HG03039 (cell line): ENCODE data around the gene EXOC3L2.
"Not testable (repeated sequence)": the region's sequence is repeated elsewhere in the genome, so short reads cannot be mapped to it uniquely, and the experiment has no call there.

ENCODE experiments used
- ATAC-seq: cut with Tn5 transposase; IDR thresholded peaks from one replicate; pipeline ENCODE4 v1.9.1; 2021; ENCODE audit warnings: mild to moderate bottlenecking, moderate library complexity; ENCODE audit not compliant: unreplicated experiment

The EXOC3L2 gene

DNA sequence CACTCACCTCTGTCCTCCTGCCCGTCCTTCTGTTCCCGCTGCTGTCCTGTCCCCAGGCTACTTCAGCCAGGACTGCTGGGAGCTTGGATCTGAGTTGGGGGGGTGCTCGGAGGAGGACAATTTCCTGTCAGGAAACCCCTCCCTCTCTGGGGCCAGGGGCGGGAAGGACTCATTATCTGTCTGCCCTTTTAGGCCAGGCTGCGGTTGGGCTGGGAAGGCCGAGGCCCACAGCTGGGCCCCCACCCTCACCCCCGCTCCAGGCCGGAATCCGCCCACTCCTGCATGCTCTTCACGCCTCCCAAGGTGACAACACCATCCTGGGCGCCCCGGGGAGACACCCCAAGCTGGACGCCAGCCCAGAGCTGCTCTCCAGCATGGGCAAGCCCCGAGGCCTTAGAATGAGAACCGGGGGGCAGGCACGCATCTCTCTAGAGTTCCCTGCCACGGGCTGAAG lies at the start of gene EXOC3L2:
Gene EXOC3L2 (minus strand): TSS at position 74 of the 454 bp plus-strand sequence. CDS start 6,362 bp downstream, outside the sequence.
- ATAC-seq: no peak

DNA sequence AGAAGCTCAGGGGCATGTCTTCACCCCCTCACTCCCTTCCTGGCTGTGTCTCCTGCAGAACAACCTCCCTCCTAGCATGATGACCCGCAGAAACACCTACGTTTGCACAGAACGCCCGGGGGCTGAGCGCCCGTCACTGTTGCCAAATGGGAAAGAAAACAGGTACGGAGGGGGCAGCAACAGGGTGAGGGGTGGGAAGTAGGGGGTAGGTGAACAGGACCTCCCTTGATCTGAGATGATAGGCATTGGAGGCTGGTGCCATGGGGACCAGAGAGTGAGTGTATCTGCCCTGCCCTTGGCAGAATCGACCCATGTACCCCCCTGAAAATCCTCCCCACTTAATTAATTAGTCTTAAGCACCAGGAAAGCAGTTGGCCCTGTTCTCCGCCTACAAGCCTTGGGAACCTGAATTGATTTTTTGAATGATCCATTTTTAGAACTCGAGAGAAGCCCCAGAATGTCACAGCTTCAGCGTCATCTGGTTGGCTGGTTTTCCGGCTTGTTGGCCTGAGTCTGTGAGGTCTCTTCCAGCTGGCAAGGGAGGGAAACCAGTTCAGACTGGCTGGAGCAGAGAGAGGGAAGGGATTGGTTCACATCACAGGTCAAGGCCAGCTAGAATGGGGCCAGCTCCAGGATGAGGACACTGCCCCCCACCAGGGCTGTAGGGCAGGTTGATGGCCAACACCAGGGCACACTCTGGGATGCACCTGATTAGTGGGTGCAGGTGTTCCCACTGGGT lies 49.3 kb upstream of the EXOC3L2 start:
- ATAC-seq: no peak

DNA sequence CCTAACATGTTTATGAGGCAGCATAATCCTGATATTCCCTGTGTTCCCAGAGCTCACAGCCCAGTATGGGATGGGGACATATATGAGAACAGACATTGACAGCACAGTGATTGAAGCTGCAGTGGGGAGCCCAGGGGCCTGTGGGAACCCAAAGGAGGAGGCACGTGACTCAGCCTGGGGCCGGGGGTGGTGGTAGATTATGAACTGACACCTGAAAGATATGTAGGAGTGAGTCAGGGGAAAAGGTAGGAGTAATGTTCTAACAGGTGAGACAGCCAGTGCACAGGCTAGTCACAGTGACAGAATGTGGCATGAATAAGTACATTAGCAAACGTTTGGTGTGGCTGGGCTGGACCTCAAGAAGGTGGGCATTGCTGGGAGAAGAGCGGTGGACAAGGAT lies 48.5 kb upstream of the EXOC3L2 start:
- no peak for ATAC-seq

DNA sequence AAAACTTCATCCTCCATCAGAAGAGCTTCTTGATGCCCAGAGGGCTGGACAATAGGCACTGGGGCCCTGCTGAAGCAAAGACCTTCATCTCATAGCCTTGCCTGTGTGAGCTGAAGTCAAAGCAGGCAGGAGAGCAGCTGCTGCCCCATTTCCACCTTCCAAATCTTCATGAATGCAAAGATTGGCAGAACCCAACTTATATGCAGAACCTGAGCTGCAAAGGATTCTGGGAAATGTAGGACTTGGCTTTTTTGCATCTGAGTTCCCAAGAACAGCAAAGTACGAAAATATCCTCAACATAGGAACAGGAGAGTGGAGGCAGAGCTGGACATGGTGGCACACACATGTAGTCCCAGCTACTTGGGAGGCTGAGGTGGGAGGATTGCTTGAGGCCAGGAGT lies 46.6 kb upstream of the EXOC3L2 start:
- ATAC-seq: no peak

DNA sequence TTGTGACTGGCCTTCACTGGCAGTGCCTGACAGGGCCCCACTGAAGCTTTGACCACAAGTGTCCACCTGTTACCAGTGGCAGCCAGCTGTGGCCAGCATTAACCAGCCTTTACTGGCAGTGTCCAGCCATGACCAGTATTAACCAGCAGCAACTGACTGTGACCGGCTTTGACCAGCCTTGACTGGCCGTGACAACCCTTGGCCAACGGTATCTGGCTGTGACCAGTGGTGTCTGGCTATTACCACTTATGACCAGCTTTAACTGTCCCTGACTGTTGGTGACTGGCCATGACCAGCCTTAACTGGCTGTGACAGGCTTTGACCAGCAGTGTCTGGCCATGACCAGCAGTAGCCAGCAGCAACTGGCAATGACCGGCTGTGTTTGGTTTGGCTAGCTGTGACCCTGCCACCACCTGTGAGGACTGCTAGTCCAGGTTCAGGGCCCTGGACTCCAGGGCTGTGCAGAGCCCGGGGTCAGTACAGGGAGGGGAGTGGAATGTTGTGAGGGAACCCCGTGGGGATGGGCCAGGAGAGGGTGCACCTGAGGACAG lies 45.2 kb upstream of the EXOC3L2 start:
- ATAC-seq: no peak

DNA sequence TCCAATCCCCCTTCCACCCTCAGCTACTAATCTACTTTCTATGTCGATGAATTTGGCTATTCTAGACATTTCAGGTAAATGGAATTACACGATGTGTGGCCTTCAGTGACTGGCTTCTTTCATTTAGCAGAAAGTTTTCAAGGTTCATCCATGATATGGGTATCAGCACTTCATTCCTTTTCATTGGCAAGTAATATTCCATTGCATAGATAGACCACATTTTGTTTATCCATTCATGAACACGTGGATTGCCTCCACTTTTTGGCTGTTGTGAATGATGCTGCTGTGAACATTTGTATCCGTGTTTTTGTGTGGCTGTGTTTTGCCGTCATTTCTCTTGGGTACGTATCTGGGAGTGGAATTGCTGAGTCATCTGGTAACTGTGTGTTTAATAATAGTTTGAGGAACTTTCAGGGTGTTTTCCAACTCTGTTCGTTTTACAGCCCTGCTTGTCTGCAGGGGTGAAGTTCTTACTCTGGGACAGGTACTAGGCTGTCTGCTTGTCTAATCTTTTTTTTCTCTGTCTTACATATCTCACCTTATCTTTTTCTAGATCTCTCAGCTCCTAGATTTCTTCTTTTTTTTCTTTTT lies 38.3 kb upstream of the EXOC3L2 start:
- ATAC-seq: no peak

DNA sequence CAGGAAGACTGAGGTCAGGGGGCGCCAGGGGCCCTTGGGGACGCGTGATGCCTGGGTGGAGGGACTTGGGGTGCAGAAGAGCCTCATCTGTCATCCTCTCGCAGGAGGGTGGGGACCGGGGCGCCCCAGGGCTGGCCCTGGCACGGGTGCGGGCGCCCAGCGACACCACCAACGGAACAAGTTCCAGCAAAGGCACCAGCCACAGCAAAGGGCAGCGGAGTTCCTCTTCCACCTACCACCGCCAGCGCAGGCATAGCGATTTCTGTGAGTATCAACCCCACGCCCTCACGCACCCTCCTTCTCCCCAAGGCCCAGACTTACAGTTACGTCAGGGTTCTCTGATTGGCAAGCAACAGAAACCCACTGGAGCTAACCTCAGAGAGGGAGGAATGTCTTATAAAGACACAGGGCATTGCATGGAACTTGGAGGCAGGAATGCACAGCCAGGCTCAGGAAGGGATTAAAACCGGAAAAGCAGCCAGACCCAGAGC lies 35.3 kb upstream of the EXOC3L2 start:
- ATAC-seq: no peak

DNA sequence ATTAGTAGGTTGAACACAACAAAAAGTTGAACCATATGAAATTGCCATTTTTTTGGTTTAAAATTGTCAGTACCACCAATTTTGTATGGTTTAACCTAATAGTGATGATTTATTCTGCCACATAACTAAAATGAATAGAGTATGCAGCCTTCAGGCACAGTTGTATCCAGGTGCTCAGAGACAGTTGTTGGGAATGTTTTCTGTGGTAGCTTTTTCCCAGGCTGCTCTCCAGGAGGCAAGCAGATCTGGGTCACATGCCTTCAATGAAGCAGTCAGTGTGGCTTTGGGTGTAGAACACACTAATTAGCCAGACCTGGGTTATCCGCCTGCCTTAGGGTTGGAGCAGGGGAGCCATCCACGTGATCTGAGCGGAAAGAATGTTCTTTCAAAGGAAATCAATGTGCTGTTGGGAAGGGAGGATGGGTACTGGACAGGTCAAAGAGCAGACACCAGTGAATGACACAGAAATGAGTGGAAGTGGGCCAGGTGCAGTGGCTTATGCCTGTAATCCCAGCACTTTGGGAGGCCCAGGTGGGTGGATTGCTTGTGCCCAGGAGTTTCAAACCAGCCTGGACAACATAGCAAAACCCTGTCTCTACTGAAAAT lies 34.5 kb upstream of the EXOC3L2 start:
- no peak for ATAC-seq

DNA sequence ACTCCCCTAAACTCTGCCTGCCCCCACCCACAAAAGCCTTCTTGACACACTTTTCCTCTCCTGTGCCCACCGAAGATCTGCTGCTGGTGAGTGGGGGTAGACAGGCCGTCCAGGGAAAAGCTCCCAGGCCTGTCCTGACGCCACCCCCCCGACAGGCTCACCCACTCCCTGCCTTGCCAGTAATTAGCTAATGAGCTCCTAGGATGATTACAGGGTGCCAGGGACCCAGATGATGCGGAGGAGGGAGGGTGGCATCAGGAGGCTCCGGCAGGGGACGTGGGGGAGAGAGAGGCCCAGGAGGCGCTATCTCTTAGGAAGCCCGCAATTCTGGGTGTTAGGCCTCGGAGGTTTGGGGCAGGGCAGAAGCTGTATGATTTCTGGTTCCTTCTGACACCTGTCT lies 32.9 kb upstream of the EXOC3L2 start:
- ATAC-seq: no peak

DNA sequence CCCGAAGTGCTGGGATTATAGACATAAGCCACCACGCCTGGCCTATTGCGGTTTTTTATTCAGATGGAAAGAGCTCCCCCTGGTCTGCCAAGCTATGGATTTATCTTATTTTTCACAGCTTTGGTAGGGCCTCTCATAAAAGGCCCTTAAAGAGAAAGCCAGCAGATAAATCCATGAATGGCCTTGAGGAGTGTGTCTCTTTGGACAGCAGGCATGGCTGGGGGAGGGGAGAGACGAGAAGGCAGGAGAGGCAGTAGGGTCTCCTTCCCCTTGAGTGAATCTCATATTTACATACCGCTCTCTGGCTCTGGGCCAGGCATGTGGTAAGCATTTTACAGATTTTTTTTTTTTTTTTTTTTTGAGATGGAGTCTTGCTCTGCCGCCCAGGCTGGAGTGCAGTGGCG lies 31.1 kb upstream of the EXOC3L2 start:
- ATAC-seq: no peak

DNA sequence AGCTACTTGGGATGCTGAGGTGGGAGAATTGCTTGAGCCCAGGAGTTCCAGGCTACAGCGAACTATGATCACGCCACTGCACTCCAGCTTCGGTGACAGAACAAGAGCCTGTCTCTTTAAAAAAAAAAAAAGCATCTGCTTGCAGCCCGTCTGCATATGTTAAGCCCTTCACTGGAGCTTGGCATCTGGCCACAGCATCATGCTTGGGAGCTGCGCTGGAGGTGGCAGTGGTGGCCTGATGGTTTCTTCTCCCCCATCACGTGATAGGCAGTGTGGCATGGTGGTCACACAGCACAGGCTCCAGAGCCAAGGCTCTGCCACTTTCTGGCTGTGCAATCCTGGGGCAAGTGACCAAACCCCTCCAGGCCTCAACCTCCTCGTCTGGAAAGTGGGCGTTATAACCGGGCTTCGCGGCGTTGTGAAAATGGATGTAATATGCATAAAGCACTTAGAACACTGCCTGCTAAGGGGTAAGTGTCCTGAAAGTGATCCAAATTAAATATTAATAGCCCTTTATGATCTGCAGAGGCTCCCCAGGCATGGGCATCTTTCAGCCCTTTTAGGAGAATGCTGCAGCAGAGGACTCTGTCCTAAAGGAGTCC lies 30.3 kb upstream of the EXOC3L2 start:
- no peak for ATAC-seq

DNA sequence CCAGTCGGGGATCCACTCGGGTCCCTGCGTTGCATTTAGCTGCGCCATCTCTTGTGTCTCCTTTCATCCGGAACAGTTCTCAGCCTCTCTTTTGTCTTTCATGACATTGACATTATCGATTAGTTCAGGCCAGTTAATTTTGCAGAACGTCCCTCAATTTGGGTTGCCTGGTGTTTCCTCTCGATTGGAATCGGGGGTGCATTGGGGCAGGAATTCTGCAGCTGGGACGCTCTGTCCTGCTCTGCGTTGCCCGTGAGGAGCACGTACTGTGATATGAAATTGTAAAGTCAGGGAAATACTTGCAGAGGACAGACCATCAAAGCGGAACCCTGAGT lies 28.3 kb upstream of the EXOC3L2 start:
- ATAC-seq: no peak

DNA sequence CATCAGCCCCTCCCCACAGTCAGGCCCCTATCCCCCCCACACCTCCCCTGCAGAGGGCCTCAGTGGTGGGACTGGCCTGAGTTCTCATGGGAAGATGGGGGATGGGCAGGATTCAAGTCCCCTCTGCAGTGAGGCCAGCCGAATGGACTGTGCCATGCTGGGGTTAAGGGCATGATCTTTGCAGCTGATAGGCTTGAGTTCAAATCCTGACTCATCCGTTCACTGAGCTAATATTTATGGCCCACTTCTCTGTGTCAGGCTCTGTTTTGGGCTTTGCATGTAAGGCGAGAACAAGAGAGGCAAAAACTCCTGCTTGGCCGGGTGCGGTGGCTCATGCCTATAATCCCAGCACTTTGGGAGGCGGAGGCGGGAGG lies 26.5 kb upstream of the EXOC3L2 start:
- ATAC-seq: no peak

DNA sequence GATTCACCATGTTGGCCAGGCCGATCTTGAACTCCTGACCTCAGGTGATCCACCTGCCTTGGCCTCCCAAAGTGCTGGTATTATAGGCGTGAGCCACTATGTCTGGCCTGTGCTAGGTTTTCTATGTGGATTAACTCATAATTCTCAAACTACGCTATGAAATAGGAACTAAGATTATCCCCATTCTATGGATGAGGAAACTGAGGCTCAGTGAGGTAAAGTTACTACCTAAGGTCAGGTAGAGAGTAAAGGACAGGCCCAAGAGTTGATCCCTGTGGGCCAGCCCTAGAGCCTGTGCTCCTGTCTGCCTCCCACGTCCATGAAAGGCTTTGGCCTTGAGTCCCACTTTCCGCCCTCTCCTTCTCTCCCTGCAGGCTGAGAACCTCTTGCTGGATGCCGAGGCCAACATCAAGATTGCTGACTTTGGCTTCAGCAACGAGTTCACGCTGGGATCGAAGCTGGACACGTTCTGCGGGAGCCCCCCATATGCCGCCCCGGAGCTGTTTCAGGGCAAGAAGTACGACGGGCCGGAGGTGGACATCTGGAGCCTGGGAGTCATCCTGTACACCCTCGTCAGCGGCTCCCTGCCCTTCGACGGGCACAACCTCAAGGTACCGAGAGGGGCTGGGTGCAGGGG lies 26.0 kb upstream of the EXOC3L2 start:
- no peak for ATAC-seq

DNA sequence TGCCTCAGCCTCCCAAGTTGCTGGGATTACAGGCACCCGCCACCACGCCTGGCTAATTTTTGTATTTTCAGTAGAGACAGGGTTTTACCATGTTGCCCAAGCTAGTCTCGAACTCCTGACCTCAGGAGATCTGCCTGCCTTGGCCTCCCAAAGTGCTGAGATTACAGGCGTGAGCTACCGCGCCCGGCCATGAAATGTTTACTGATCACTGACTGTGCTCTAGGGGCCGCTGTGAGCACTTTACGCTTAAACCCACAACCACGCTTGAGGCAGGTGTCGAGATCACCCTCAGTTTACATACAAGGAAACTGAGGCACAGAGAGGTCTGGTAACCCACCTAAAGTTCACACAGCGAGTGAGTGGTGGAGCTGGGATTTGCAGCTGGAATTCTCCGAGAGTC lies 24.7 kb upstream of the EXOC3L2 start:
- ATAC-seq: not testable (repeated sequence)

DNA sequence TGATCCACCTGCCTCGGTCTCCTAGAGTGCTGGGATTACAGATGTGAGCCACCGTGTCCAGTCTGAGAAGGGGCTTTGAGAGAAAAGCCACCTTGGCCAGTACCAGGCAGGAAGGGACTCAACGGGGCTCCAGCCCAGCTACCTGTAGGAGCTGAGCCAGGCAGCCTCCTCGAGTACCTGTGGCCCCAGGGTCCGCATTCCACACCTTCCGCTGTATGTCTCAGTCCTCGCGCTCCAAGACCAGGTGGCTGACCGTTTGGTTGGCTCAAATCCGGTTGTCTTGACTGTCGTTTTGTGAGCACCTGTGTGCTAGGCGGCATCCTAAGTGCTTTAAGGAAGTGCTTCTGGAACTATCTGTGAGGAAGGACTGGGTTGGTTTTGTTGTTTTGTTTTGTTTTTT lies 22.1 kb upstream of the EXOC3L2 start:
- ATAC-seq: no peak

DNA sequence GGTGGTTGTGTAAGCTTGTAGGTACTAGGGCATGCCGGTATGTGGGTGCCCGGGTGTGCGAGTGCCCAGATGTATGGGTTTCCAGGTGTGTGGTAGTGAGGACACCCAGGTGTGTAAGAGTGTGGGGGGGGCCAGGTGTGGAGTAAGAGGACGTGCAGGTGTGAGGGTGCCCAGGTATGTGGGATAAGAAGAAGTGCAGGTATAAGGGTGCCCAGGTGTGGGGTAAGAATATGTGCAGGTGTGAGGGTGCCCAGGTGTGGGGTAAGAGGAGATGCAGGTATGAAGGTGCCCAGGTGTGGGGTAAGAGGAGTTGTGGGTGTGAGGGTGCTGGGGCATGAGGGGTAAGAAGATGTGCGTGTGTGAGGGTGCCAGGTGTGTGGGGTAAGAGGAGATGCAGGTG lies 20.2 kb upstream of the EXOC3L2 start:
- no peak for ATAC-seq

DNA sequence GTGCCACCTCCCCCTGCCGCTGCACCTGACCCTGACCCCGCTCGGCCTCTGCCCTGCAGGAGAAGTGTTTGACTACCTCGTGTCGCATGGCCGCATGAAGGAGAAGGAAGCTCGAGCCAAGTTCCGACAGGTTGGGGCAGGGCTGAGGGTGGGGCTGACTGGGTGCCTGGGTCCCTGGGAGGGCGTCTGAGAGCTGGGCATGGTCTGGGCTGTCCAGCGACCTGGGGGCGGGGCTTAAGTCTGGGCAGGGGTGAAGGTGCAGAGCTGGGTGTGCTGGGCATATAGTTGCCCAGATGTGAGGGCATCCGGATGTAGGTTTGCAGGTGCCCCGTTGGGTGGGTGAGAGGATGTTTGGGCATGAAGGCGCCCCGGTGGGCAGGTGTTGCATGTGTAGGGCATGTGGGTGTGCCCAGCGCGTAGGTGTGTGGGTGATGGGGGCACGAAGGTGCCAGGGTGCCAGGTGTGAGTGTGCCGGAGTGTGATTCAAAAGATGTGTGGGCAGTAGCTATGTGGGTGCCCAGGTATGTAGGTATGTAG lies 19.6 kb upstream of the EXOC3L2 start:
- ATAC-seq: no peak

DNA sequence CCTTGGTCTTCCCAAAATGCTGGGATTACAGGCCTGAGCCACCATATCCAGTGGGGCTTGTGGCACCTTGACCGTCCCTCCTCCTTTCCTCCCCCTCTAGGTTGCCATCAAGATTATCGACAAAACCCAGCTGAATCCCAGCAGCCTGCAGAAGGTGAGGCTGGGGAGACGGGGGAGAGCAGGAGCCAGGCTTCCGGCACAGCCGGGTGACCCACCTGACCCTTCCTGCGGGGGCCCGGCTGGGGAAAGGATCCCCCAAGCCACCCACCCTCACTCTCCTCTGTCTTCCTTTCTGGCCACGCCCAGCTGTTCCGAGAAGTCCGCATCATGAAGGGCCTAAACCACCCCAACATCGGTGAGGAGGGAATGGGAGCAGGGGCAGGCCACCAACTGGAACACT lies 17.8 kb upstream of the EXOC3L2 start:
- no peak for ATAC-seq

DNA sequence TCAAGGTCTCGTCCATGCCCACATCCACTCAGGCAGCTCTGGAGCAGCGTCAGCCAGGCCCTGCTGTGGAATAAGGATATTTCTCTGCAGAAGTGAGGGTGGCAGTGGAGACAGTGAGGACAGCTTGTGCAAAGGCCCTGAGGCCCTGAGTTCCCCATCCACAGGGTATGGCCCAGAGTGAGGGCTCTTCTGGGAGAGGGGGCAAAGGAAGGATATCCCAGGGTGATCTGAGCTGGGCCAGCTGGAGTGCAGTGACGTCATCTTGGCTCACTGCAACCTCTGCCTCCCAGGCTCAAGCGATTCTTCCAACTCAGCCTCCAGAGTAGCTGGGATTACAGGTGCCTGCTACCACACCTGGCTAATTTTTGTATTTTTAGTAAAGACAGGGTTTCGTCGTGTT lies 17.4 kb upstream of the EXOC3L2 start:
- ATAC-seq: no peak

DNA sequence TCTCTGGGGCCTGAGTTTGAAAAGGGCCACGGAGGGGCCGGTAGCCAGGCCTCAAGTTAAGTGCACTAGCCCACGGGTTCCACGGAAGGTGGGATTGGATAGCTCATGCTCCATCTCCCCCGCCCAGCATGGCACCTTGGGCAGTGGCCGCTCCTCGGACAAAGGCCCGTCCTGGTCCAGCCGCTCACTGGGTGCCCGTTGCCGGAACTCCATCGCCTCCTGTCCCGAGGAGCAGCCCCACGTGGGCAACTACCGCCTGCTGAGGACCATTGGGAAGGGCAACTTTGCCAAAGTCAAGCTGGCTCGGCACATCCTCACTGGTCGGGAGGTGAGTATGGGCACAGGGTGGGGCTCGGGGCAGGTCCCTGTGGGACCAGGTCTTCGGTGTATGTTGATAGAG lies 13.7 kb upstream of the EXOC3L2 start:
- no peak for ATAC-seq
